GM12891 (cell line): ENCODE measurements around the gene POLD2.

ENCODE experiments used
- PAX5 ChIP-seq: IDR thresholded peaks from 2 replicates; pipeline ENCODE4 v1.6.1; 2011; ENCODE audit warnings: low read length, moderate library complexity, mild to moderate bottlenecking; ENCODE audit not compliant: insufficient read depth, severe bottlenecking
- POLR2A ChIP-seq: IDR thresholded peaks from 2 replicates; pipeline ENCODE4 v1.6.1; 2011; ENCODE audit warnings: low read depth, low read length, control low read depth
- POLR2AphosphoS5 ChIP-seq: IDR thresholded peaks from 2 replicates; pipeline ENCODE4 v1.6.1; 2011; ENCODE audit warnings: low read depth, low read length, control low read depth
- POU2F2 ChIP-seq: IDR thresholded peaks from 2 replicates; pipeline ENCODE4 v1.6.1; 2011; ENCODE audit warnings: low read depth, mild to moderate bottlenecking, control low read depth, low read length, moderate library complexity
- SPI1 ChIP-seq: IDR thresholded peaks from 2 replicates; pipeline ENCODE4 v1.6.1; 2011; ENCODE audit warnings: low read depth, low read length, control low read depth
- TAF1 ChIP-seq: IDR thresholded peaks from 2 replicates; pipeline ENCODE4 v1.6.1; 2011; ENCODE audit warnings: low read depth, low read length, control low read depth

DNA sequence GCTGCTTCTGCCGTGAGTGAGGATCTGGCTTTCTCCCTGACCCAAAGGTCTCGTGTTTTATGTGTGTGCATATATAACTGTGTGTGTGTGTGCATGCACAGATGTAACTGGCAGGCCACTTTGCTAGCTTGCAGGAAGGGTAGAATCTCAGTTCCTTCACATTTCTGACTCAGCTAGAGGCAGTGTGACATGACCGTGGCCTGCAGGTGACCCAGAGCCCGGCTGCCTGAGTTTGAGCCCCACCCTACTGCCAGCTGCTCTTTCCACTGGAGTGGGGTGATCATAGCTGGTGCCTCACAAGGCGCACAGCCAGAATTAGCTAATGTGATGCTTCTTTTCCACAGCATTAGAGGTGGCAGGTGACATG is 27.1 kb upstream of the POLD2 start:
- TF ChIP-seq PAX5 (no peak), POLR2AphosphoS5 (no peak), POLR2A (no peak), TAF1 (no peak), POU2F2 (0 out of 2 replicates have a peak, but pooled peaks have one; percentile 41), SPI1 (peak; percentile 86)
